ENCODE data around the gene RAPGEF5.
A peak's percentile ranks its signal among the peaks of the same experiment; 100 is the strongest.

RAPGEF5 gene

DNA sequence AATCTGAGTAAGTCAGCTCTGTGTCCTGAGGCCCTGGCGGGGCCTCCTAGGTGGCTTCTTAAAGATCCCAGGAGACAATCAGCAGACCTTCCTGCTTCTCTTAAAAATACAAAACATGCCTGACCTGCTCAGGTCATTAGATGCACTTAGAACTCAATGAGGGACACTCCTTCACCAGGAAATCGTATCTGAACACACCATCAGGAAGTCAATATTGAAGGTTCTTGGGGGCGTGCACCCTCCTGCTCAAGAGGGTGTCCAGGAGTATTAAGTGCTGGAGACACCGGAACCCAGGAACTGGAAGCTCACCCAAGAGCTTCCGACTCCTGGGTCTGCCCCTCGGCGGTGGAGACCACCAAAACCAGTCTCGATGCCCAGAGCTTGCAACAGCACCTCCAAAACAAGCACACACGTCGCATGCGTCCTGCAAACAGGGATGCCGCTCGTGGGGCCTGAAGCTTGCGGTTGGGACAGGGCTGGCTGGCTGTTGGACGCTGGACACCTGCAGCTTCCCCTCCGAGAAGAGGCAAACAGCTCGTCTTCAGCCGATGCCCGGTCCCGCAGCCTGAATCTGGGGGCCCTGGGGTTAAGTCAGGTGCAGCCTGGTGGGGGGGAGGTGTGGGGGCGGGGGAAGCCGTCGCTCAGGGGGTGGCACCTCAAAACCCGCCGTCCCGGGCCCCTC lies 803 bp downstream of the RAPGEF5 start:
- TF ChIP-seq ZNF274 (IDR thresholded peaks at IDR 0.05; ENCODE audit: low read depth, low read length) (no peak), YY1 (IDR thresholded peaks at IDR 0.05; ENCODE audit: insufficient read depth, insufficient read length) (no peak), SUZ12 (IDR thresholded peaks at IDR 0.05; ENCODE audit: extremely low read depth, insufficient read depth, insufficient read length) (no peak)
- DNase-seq (ENCODE audit: low read depth, low spot score): no peak
- Histone ChIP-seq H3K36me3 (ENCODE audit: insufficient read depth, insufficient read length, low read length) (no peaks in the 10 kb centered on the region), H3K4me1 (ENCODE audit: insufficient read depth, insufficient read length) (peaks cover 3% of the 10 kb centered on the region), H3K9me3 (ENCODE audit: insufficient read depth, low read length) (peaks cover 10% of the 10 kb centered on the region), H3K4me3 (ENCODE audit: insufficient read length, low read depth) (peak overlapping the region; percentile 58), H3K27me3 (ENCODE audit: insufficient read depth, insufficient read length) (peaks cover 42% of the 10 kb centered on the region), H3K9ac (ENCODE audit: insufficient read length, low read depth) (peak overlapping the region; percentile 71)

DNA sequence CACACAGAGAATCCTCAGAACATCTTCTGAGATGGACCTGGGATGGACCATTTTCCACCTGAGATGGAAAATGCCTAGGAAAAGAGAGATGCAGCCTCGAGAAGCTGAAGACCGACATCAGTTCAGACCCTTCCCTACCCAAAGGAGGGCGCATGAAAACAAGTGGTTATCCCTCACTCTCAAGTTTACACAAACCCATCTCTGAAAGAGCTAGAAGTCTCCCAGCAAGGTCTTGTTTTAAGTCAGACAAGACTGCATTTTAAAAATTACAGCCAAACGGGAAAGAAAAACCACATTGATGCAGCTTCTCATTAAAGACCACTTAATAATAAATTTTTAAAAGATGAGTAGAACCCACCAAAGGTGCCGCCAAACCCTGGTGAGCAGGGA lies 1.3 kb downstream of the RAPGEF5 start:
- H3K36me3 ChIP-seq (ENCODE audit: insufficient read depth, insufficient read length, low read length): no peaks in the 10 kb centered on the region
- no peak for DNase-seq (ENCODE audit: low read depth, low spot score)
- TF ChIP-seq ZNF274 (IDR thresholded peaks at IDR 0.05; ENCODE audit: low read depth, low read length) (no peak), YY1 (IDR thresholded peaks at IDR 0.05; ENCODE audit: insufficient read depth, insufficient read length) (no peak), SUZ12 (IDR thresholded peaks at IDR 0.05; ENCODE audit: extremely low read depth, insufficient read depth, insufficient read length) (no peak)
- H3K4me3 ChIP-seq (ENCODE audit: insufficient read length, low read depth): no peak overlapping the region
- H3K9me3 ChIP-seq (ENCODE audit: insufficient read depth, low read length): peaks cover 10% of the 10 kb centered on the region
- H3K27me3 ChIP-seq (ENCODE audit: insufficient read depth, insufficient read length): peaks cover 42% of the 10 kb centered on the region
- no peak overlapping the region for H3K9ac ChIP-seq (ENCODE audit: insufficient read length, low read depth)
- peaks cover 3% of the 10 kb centered on the region for H3K4me1 ChIP-seq (ENCODE audit: insufficient read depth, insufficient read length)

DNA sequence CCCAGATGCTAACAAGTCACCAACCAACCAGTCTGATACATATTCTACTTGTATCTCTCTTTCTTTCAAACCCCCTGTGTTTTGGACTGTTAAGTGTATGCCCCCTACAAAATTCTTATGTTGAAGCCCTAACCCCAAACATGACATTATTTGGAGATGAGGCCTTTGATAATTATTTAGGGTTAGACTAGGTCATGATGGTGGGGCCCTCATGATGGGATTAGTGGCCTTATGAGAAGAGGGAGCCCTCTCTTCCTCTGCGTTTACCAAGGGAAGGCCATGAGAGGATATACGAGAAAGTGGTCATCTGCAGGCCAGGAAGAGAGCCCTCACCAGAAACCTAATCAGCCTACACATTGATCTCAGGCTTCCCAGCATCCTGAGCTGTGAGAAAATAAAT lies 2.5 kb downstream of the RAPGEF5 start:
- no peak overlapping the region for H3K9ac ChIP-seq (ENCODE audit: insufficient read length, low read depth)
- no peak for DNase-seq (ENCODE audit: low read depth, low spot score)
- H3K36me3 ChIP-seq (ENCODE audit: insufficient read depth, insufficient read length, low read length): no peaks in the 10 kb centered on the region
- peaks cover 42% of the 10 kb centered on the region for H3K27me3 ChIP-seq (ENCODE audit: insufficient read depth, insufficient read length)
- TF ChIP-seq ZNF274 (IDR thresholded peaks at IDR 0.05; ENCODE audit: low read depth, low read length): no peak
- no peak for TF ChIP-seq SUZ12 (IDR thresholded peaks at IDR 0.05; ENCODE audit: extremely low read depth, insufficient read depth, insufficient read length)
- TF ChIP-seq YY1 (IDR thresholded peaks at IDR 0.05; ENCODE audit: insufficient read depth, insufficient read length): no peak
- peaks cover 10% of the 10 kb centered on the region for H3K9me3 ChIP-seq (ENCODE audit: insufficient read depth, low read length)
- H3K4me1 ChIP-seq (ENCODE audit: insufficient read depth, insufficient read length): peaks cover 3% of the 10 kb centered on the region
- no peak overlapping the region for H3K4me3 ChIP-seq (ENCODE audit: insufficient read length, low read depth)

DNA sequence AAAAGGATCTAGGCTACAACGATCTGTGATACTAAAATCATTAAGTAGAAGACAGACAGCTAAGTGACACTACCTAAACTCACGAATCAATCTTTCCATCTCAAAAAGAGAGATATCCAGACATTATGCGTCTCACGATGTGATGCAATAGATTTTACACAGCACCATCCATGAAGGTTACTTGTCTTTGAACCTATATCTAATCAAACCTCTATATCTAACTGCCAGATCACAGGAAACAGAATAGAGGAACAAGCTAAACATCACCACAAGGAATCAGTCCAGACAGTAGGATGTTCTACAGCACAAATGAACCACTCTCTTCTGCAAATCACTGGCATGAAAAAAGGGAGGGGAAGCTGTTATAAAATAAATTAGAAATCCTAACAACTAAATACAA lies 4.1 kb downstream of the RAPGEF5 start:
- Histone ChIP-seq H3K9ac (ENCODE audit: insufficient read length, low read depth) (no peak overlapping the region), H3K27me3 (ENCODE audit: insufficient read depth, insufficient read length) (peaks cover 32% of the 10 kb centered on the region), H3K9me3 (ENCODE audit: insufficient read depth, low read length) (peaks cover 10% of the 10 kb centered on the region), H3K36me3 (ENCODE audit: insufficient read depth, insufficient read length, low read length) (no peaks in the 10 kb centered on the region), H3K4me1 (ENCODE audit: insufficient read depth, insufficient read length) (peaks cover 3% of the 10 kb centered on the region), H3K4me3 (ENCODE audit: insufficient read length, low read depth) (no peak overlapping the region)
- DNase-seq (ENCODE audit: low read depth, low spot score): no peak
- TF ChIP-seq YY1 (IDR thresholded peaks at IDR 0.05; ENCODE audit: insufficient read depth, insufficient read length) (no peak), SUZ12 (IDR thresholded peaks at IDR 0.05; ENCODE audit: extremely low read depth, insufficient read depth, insufficient read length) (no peak), ZNF274 (IDR thresholded peaks at IDR 0.05; ENCODE audit: low read depth, low read length) (no peak)

DNA sequence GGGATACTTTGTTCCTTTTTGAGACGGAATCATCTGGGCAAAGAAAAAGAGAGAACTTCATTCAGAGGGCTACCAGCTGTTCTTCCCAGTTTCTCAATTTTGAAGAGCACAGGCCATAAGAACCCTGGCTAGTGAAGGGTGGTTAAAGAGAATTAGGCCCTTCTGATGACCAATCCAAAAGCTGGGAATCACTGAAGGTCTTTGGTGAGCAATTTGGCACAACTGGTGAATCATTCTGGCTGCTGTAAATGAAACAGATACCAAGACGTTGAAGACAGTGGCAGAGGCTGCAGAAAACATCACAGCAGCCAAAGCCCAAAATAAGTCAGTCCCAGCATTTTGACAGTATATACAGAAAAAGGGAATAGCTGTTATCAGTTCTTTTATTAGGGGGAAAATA lies 5.1 kb downstream of the RAPGEF5 start:
- H3K4me3 ChIP-seq (ENCODE audit: insufficient read length, low read depth): no peak overlapping the region
- DNase-seq (ENCODE audit: low read depth, low spot score): no peak

DNA sequence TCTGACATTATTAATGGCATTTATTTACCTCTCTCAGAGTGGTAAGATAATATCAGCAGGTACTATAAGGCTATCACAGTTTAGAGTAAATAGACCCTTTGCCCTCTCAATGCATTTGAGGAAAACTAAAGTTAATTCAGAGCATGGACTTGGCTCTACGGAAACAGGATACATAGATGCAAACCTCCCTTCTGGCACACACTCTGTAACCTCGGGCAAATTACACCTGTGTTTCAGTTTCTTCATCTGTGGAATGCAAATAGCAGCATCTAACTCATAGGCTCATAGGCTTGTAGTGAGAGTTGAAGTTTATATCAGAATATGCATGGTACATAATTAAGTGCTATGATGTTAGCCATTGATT lies 5.6 kb downstream of the RAPGEF5 start:
- H3K4me3 ChIP-seq (ENCODE audit: insufficient read length, low read depth): no peak overlapping the region
- H3K27me3 ChIP-seq (ENCODE audit: insufficient read depth, insufficient read length): peaks cover 20% of the 10 kb centered on the region
- no peak for DNase-seq (ENCODE audit: low read depth, low spot score)
- H3K9me3 ChIP-seq (ENCODE audit: insufficient read depth, low read length): peaks cover 10% of the 10 kb centered on the region
- H3K36me3 ChIP-seq (ENCODE audit: insufficient read depth, insufficient read length, low read length): no peaks in the 10 kb centered on the region
- no peak for TF ChIP-seq YY1 (IDR thresholded peaks at IDR 0.05; ENCODE audit: insufficient read depth, insufficient read length)
- no peak for TF ChIP-seq SUZ12 (IDR thresholded peaks at IDR 0.05; ENCODE audit: extremely low read depth, insufficient read depth, insufficient read length)
- no peak for TF ChIP-seq ZNF274 (IDR thresholded peaks at IDR 0.05; ENCODE audit: low read depth, low read length)
- peaks cover 3% of the 10 kb centered on the region for H3K4me1 ChIP-seq (ENCODE audit: insufficient read depth, insufficient read length)
- H3K9ac ChIP-seq (ENCODE audit: insufficient read length, low read depth): no peak overlapping the region

More for the DNA sequence above, 5.1 kb downstream of the RAPGEF5 start:
- Histone ChIP-seq H3K4me1 (ENCODE audit: insufficient read depth, insufficient read length) (peaks cover 3% of the 10 kb centered on the region), H3K9me3 (ENCODE audit: insufficient read depth, low read length) (peaks cover 10% of the 10 kb centered on the region), H3K27me3 (ENCODE audit: insufficient read depth, insufficient read length) (peaks cover 24% of the 10 kb centered on the region), H3K36me3 (ENCODE audit: insufficient read depth, insufficient read length, low read length) (no peaks in the 10 kb centered on the region), H3K9ac (ENCODE audit: insufficient read length, low read depth) (no peak overlapping the region)
- TF ChIP-seq SUZ12 (IDR thresholded peaks at IDR 0.05; ENCODE audit: extremely low read depth, insufficient read depth, insufficient read length): no peak
- TF ChIP-seq ZNF274 (IDR thresholded peaks at IDR 0.05; ENCODE audit: low read depth, low read length): no peak
- TF ChIP-seq YY1 (IDR thresholded peaks at IDR 0.05; ENCODE audit: insufficient read depth, insufficient read length): no peak

DNA sequence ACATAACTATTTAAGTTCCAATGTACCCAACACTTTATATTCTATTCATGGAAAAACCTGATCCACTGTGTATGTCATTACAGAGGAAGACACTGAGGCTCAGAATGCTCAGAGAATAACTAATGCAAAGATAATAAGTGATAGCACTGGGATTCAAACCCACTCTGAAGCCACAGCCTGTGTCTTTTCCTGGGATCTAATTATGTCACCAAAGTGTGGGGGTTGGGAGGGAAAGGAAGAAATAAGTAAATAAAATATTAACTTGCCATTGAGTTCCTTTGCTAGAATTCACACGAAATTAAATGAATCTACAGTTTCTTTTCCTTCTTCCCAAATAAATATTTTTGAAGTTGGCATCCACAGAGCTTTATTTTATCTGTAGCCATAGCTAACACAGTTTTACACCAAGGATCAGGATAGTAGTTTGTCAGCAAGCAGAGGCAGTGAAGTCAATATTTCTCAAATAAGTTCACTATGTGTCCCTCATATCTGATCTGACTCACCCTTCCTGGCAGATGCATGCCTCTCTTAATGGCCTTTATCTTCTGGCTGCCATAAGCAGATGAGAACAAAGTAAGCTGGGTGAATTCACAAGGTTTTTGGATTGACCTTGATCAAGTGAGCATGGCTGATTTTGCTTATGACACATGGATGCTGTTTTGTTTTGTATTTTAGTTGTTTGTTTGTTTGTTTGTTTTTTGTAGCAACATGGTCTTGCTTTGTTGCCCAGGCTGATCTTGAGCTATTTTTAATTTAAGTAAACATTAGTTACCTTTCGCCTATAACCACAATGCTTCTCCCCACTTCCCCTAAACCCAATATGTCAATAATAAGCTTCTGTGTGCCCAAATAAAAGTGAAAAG lies 6.3 kb downstream of the RAPGEF5 start:
- DNase-seq (ENCODE audit: low read depth, low spot score): no peak
- H3K4me1 ChIP-seq (ENCODE audit: insufficient read depth, insufficient read length): no peaks in the 10 kb centered on the region
- TF ChIP-seq SUZ12 (IDR thresholded peaks at IDR 0.05; ENCODE audit: extremely low read depth, insufficient read depth, insufficient read length): no peak
- no peak for TF ChIP-seq YY1 (IDR thresholded peaks at IDR 0.05; ENCODE audit: insufficient read depth, insufficient read length)
- no peak for TF ChIP-seq ZNF274 (IDR thresholded peaks at IDR 0.05; ENCODE audit: low read depth, low read length)
- H3K27me3 ChIP-seq (ENCODE audit: insufficient read depth, insufficient read length): peaks cover 14% of the 10 kb centered on the region
- H3K4me3 ChIP-seq (ENCODE audit: insufficient read length, low read depth): no peak overlapping the region
- no peaks in the 10 kb centered on the region for H3K36me3 ChIP-seq (ENCODE audit: insufficient read depth, insufficient read length, low read length)
- peaks cover 10% of the 10 kb centered on the region for H3K9me3 ChIP-seq (ENCODE audit: insufficient read depth, low read length)
- no peak overlapping the region for H3K9ac ChIP-seq (ENCODE audit: insufficient read length, low read depth)

All from NT2/D1 (cell line).